OCI-LY1 (cell line): Measurements from ENCODE around the gene CDC42BPB.

Experiments
- H2AFZ ChIP-seq: fragments of 200-600 bp; sonication (generic), shearing (Covaris generic); 2 replicates; pipeline ENCODE4 v1.6.0; 2014; ENCODE audit warnings: antibody characterized with exemption, mild to moderate bottlenecking, low read length
- H3F3A ChIP-seq: fragments of 200-600 bp; sonication (generic), shearing (Covaris generic); 2 replicates; pipeline ENCODE4 v1.6.0; 2014; ENCODE audit warnings: mild to moderate bottlenecking, antibody characterized with exemption, low read length, moderate library complexity; ENCODE audit not compliant: insufficient read depth
- H3K27ac ChIP-seq: fragments of 200-600 bp; sonication (generic); 2 replicates; pipeline ENCODE4 v1.5.1; 2014; ENCODE audit warnings: low read length, mixed run types, mild to moderate bottlenecking, low read depth; ENCODE audit not compliant: poor library complexity, severe bottlenecking
- H3K27me3 ChIP-seq: fragments of 200-600 bp; sonication (generic); 2 replicates; pipeline ENCODE4 v1.6.0; 2014; ENCODE audit warnings: antibody characterized with exemption, mild to moderate bottlenecking, low read length, moderate library complexity; ENCODE audit not compliant: insufficient read depth
- H3K36me3 ChIP-seq: fragments of 200-600 bp; sonication (generic); 2 replicates; pipeline ENCODE4 v1.6.1; 2014; ENCODE audit warnings: mild to moderate bottlenecking, antibody characterized with exemption, low read length, moderate library complexity, mixed read lengths; ENCODE audit not compliant: insufficient read depth
- H3K4me1 ChIP-seq: fragments of 200-600 bp; sonication (generic); 2 replicates; pipeline ENCODE4 v1.5.1; 2014; ENCODE audit warnings: mild to moderate bottlenecking, low read length, moderate library complexity; ENCODE audit not compliant: insufficient read depth, severe bottlenecking
- H3K4me2 ChIP-seq: fragments of 200-600 bp; sonication (generic), shearing (Covaris generic); 2 replicates; pipeline ENCODE4 v1.6.1; 2014; ENCODE audit warnings: low read length
- H3K4me3 ChIP-seq: fragments of 200-600 bp; sonication (generic); 2 replicates; pipeline ENCODE4 v1.5.1; 2014; ENCODE audit warnings: low read length, low read depth, mild to moderate bottlenecking, mixed read lengths; ENCODE audit not compliant: poor library complexity, severe bottlenecking
- H3K79me2 ChIP-seq: fragments of 200-600 bp; shearing (Covaris generic); 2 replicates; pipeline ENCODE4 v1.6.1; 2016; ENCODE audit warnings: mixed run types, low read length, mixed read lengths; ENCODE audit not compliant: insufficient read depth
- H3K9ac ChIP-seq: fragments of 200-600 bp; sonication (generic), shearing (Covaris generic); 2 replicates; pipeline ENCODE4 v1.6.1; 2014; ENCODE audit warnings: mild to moderate bottlenecking, low read length, mixed read lengths
- H3K9me2 ChIP-seq: fragments of 200-600 bp; sonication (generic), shearing (Covaris generic); 2 replicates; pipeline ENCODE4 v1.6.1; 2014; ENCODE audit warnings: low read depth, mild to moderate bottlenecking, low read length, mixed read lengths
- H3K9me3 ChIP-seq: fragments of 200-600 bp; shearing (Covaris generic); 2 replicates; pipeline ENCODE4 v1.6.1; 2014; ENCODE audit warnings: low read length, mixed read lengths
- H4K20me1 ChIP-seq: fragments of 200-600 bp; sonication (generic), shearing (Covaris generic); 2 replicates; pipeline ENCODE4 v1.6.0; 2016; ENCODE audit warnings: mild to moderate bottlenecking, low read length; ENCODE audit not compliant: insufficient read depth
- EZH2 ChIP-seq: fragments of 200-600 bp; sonication (generic), shearing (Covaris generic); IDR thresholded peaks from 2 replicates; pipeline ENCODE4 v1.8.0; 2017; ENCODE audit warnings: borderline replicate concordance, mixed run types, mild to moderate bottlenecking, antibody characterized with exemption, low read length, moderate library complexity, mixed read lengths
- TF ChIP-seq, protein P1 (sequence below): fragments of 200-600 bp; sonication (generic), shearing (Covaris generic); IDR thresholded peaks from 2 replicates; pipeline ENCODE4 v1.5.1; 2017; ENCODE audit warnings: mild to moderate bottlenecking, antibody characterized with exemption, low read length, moderate library complexity, mixed read lengths

Gene CDC42BPB

GRCh38 chr14:102943979-102944378 lies 113.4 kb downstream of the CDC42BPB start:
- Histone ChIP-seq H3K79me2 (no peaks in the 10 kb centered on the region), H3K9ac (no peak overlapping the region), H3K27ac (peak overlapping the region; percentile 92), H3K9me2 (no peaks in the 10 kb centered on the region), H2AFZ (no peak overlapping the region), H3K4me2 (no peak overlapping the region), H3F3A (0 out of 2 replicates have a peak, but pooled peaks cover 6% of the 10 kb centered on the region), H4K20me1 (no peaks in the 10 kb centered on the region), H3K4me1 (peaks cover 78% of the 10 kb centered on the region), H3K27me3 (no peaks in the 10 kb centered on the region), H3K36me3 (no peaks in the 10 kb centered on the region; the same call in 1 of the 2 replicates), H3K9me3 (no peaks in the 10 kb centered on the region), H3K4me3 (no peak overlapping the region)
- TF ChIP-seq, protein P1, sequence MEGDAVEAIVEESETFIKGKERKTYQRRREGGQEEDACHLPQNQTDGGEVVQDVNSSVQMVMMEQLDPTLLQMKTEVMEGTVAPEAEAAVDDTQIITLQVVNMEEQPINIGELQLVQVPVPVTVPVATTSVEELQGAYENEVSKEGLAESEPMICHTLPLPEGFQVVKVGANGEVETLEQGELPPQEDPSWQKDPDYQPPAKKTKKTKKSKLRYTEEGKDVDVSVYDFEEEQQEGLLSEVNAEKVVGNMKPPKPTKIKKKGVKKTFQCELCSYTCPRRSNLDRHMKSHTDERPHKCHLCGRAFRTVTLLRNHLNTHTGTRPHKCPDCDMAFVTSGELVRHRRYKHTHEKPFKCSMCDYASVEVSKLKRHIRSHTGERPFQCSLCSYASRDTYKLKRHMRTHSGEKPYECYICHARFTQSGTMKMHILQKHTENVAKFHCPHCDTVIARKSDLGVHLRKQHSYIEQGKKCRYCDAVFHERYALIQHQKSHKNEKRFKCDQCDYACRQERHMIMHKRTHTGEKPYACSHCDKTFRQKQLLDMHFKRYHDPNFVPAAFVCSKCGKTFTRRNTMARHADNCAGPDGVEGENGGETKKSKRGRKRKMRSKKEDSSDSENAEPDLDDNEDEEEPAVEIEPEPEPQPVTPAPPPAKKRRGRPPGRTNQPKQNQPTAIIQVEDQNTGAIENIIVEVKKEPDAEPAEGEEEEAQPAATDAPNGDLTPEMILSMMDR, result no peak
- TF ChIP-seq EZH2, result no peak

DNA sequence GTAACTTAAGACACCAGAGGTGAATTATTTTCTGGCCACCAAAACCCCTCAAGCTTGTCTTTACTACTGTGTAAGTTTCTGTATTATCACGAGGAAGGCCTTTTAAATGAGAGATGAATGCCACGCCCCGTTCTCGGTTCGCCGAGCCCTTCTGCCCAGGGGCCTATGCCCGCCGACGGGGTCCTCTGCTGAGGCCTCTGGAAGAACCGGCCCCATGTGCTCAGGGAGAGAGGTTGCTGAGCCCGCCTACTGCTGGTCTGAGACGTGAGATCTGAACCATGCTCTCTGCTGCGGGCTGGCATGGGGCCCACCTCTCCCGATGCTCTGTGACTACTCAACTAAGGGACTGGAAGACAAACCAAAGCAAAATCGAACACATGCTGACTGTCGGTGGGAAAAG lies 113.9 kb downstream of the CDC42BPB start:
- no peak overlapping the region for H3K4me2 ChIP-seq
- no peak overlapping the region for H2AFZ ChIP-seq
- no peaks in the 10 kb centered on the region; the same call in 1 of the 2 replicates for H3K36me3 ChIP-seq
- no peak overlapping the region for H3K9ac ChIP-seq
- no peak overlapping the region for H3K4me3 ChIP-seq
- peak overlapping the region; percentile 92 for H3K27ac ChIP-seq
- H3K9me2 ChIP-seq, result no peaks in the 10 kb centered on the region
- TF ChIP-seq EZH2, result no peak
- TF ChIP-seq, protein P1, result no peak
- H3K27me3 ChIP-seq, result no peaks in the 10 kb centered on the region
- no peaks in the 10 kb centered on the region for H3K79me2 ChIP-seq
- H3K9me3 ChIP-seq, result no peaks in the 10 kb centered on the region
- H3K4me1 ChIP-seq, result peaks cover 78% of the 10 kb centered on the region
- no peaks in the 10 kb centered on the region for H4K20me1 ChIP-seq
- 0 out of 2 replicates have a peak, but pooled peaks cover 6% of the 10 kb centered on the region for H3F3A ChIP-seq

DNA sequence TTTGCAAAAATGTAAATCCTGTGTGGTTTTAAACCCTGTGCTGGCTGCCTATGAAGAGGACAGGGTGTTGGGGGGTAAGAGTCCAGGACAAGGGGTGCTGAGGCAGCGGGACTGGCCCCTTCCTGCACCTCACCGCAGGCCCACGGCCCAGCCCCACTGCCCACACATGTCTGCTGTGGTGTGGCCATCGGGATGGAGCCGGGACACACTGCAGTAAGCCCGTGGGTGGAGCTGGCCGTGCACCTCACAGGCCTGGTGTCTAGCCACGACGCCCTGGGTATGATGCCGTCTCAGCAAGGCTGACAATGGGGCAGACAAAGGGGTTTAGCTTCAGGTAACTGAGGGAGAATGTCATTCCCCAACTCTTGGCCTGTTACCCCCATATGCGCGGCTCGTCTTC lies 115.3 kb downstream of the CDC42BPB start:
- peak overlapping the region; percentile 37; the same call in 1 of the 2 replicates for H3K9ac ChIP-seq
- H3K27me3 ChIP-seq, result no peaks in the 10 kb centered on the region
- H3K79me2 ChIP-seq, result no peaks in the 10 kb centered on the region
- peaks cover 83% of the 10 kb centered on the region for H3K4me1 ChIP-seq
- H3K9me3 ChIP-seq, result no peaks in the 10 kb centered on the region
- no peaks in the 10 kb centered on the region for H4K20me1 ChIP-seq
- H3K9me2 ChIP-seq, result no peaks in the 10 kb centered on the region
- no peaks in the 10 kb centered on the region; the same call in 1 of the 2 replicates for H3K36me3 ChIP-seq
- H3K4me3 ChIP-seq, result no peak overlapping the region
- H2AFZ ChIP-seq, result no peak overlapping the region
- peak overlapping the region; percentile 59; the same call in 1 of the 2 replicates for H3K4me2 ChIP-seq
- 0 out of 2 replicates have a peak, but pooled peaks cover 6% of the 10 kb centered on the region for H3F3A ChIP-seq
- TF ChIP-seq, protein P1, result no peak
- no peak for TF ChIP-seq EZH2
- peak overlapping the region; percentile 92 for H3K27ac ChIP-seq
